GM12874 (cell line): ENCODE data around the gene SYT10.

Experiments
- TF ChIP-seq, protein P1 (sequence below): IDR thresholded peaks from 2 replicates; pipeline ENCODE4 v1.5.1; 2011; ENCODE audit warnings: low read depth, mild to moderate bottlenecking, control low read depth, low read length, moderate library complexity; ENCODE audit not compliant: insufficient read depth

Gene SYT10

DNA sequence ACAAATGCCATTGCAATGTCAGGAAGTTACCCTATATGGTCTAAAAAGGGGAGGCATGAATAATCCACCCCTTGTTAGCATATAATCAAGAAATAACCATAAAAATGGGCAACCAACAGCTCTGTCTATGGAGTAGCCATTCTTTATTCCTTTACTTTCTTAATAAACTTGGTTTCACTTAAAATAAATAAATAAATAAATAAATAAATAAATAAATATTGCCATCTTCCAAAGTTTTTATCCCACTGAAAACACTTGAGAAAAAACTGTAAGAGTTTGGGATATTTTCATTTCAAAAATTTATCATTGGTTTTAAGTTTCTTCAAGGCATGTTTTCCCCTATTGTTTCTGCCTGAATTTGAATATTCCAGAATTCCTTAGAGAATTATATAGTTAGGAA lies 89.8 kb downstream of the SYT10 start:
- TF ChIP-seq, protein P1, sequence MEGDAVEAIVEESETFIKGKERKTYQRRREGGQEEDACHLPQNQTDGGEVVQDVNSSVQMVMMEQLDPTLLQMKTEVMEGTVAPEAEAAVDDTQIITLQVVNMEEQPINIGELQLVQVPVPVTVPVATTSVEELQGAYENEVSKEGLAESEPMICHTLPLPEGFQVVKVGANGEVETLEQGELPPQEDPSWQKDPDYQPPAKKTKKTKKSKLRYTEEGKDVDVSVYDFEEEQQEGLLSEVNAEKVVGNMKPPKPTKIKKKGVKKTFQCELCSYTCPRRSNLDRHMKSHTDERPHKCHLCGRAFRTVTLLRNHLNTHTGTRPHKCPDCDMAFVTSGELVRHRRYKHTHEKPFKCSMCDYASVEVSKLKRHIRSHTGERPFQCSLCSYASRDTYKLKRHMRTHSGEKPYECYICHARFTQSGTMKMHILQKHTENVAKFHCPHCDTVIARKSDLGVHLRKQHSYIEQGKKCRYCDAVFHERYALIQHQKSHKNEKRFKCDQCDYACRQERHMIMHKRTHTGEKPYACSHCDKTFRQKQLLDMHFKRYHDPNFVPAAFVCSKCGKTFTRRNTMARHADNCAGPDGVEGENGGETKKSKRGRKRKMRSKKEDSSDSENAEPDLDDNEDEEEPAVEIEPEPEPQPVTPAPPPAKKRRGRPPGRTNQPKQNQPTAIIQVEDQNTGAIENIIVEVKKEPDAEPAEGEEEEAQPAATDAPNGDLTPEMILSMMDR: no peak

DNA sequence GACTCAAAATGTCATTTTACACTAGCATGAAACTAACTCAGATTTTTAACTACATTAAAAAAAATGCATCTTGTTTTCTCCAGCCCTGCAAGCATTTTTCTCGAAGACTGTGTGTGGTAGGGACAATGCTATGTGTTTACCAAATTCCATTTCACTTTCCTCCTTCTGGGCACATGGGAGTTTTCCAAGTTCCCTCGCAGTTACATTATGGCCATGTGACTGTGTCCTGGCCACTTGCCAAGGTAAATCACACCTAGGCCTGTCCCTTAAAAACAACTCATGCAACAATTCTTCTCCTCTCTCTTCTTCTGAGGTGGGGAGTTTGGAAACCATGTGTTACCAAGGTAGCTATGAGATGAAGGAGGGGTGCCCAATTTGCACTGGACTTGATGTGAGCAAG lies 108.7 kb downstream of the SYT10 start:
- TF ChIP-seq, protein P1: no peak
